HCEC 1CT (cell line): ENCODE measurements around the gene ARHGEF26.
A peak's percentile ranks its signal among the peaks of the same experiment; 100 is the strongest.

ENCODE experiments used
- DNase-seq: peaks from one replicate; pipeline ENCODE4 v3.0.0-alpha.2; 2017

The ARHGEF26 gene

GRCh38 chr3:154115332-154115731 is 5.9 kb upstream of the ARHGEF26 start:
- DNase-seq = no peak

DNA sequence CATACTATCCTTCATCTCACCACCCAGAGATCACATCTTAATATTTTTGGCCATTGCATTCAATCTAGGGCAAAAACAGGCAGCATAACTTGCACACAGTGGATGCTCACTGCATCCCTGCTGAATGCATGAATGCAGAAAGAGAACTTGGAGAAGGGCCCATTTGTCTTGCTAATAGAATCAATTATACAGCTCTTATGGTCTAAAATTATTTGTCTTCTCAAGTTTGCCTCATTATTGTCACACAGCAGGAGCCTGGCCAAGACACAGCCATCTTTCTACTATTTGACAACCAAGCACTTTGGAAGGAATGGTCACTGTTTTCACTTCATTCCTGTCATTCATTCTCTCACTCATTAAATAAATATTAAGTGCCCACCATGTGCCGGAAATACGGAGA is 1.2 kb upstream of the ARHGEF26 start:
- no peak for DNase-seq

DNA sequence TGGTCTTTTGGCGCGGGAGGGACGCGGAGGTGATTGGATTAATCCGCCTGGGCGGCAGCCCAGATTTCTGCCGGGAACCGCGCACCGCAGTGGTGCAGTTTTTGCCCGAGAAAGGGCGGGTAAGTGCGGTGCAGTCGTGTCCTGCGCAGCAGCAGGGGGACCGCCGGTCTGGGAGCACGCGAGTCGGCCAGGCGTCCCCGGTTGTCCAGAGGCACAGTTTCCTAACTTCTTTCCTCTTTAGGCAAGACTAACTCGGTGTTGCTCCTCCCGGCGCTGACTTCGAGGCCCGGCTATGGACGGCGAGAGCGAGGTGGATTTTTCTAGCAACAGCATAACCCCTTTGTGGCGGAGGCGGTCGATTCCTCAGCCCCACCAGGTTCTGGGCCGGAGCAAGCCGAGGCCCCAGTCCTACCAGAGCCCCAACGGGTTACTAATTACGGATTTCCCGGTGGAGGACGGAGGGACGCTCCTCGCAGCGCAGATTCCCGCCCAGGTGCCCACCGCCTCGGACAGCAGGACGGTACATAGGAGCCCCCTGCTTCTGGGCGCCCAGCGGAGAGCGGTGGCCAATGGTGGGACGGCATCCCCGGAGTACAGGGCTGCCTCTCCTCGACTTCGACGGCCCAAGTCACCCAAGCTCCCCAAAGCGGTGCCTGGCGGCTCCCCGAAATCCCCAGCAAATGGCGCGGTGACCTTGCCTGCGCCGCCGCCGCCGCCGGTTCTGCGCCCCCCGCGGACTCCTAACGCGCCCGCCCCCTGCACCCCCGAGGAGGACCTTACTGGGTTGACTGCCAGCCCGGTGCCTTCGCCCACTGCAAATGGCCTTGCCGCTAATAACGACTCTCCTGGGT is 736 bp downstream of the ARHGEF26 start:
- DNase-seq = no peak

- no peak for DNase-seq
Measured at GRCh38 chr3:154122552-154122911, 1.3 kb downstream of the ARHGEF26 start.

DNA sequence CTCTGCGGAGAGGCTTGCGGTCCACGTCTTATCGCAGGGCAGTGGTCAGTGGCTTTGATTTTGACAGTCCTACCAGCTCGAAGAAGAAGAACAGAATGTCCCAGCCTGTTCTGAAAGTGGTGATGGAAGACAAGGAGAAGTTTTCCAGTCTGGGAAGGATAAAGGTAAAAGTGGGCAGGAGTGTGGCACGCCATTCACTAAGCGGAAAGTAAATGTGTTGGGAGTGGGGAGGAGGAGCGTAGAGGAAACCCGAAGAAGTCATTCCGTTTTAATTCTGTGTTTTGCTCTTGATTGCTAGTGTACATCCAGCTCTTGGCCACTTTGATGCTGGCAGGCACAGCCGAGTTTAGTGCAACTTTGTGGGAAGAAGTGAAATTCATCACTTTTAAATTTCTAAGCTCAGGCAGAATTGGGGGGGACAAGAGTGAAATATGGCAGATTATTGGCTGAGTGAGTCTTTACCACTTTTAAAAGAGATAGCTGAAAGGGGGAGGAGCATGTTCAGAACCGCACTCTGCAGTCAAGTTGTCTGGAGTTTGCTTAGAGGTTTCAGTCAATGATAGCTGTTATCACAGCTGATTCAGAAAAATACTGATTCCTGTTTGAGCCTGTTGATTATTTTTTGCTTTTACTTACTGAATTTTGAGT is 1.8 kb downstream of the ARHGEF26 start:
- no peak for DNase-seq

GRCh38 chr3:154123906-154124305 is 2.7 kb downstream of the ARHGEF26 start:
- DNase-seq = no peak

DNA sequence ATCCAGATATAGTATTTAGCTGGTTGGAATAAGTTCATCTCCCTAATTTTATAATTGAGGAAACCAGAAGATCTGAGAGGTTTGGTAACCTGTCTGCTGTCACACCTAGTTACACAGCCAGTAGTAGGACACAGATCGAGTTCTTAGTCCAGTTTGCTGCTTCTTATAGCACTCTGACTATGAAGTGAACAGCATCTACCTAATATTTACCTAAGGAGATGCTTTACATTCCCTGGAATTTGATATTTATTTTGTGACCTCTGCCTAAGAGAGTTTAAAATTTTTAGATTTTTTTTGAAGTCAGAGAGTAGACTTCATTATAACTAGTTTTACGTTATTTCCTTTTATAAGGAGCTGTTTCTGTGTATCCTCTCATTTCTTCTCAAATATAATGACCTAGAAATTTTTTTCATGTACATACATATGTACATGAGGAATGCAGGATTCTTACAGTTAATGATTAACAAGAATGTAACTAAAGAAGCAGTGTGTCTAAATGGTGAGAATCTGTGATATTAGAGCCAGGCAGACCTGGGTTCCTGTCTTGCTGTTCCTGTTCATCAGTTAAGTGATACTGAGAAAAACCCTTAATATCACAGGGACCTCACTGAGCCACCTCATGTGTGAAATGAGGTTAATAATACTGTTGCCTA is 4.3 kb downstream of the ARHGEF26 start:
- no peak for DNase-seq

- no peak for DNase-seq
Measured at GRCh38 chr3:154126651-154127050, 5.5 kb downstream of the ARHGEF26 start.

DNA sequence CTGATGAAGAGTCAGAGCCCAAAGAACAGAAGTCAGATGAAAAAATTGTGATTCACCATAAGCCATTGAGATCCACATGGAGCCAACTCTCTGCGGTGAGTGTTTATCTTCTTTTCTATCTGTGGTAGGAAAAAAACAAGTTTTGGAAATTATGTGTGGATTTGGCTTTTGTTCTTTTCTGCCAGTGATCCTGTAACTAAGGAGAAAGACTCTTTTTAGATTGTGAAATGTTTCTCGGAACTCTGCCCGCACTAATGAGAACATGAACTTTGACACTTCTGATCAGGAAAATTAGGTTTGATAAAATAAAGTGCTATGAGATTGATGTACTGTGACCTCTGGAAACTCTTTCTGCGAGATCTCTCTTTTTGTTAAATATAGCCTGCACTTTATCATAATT is 8.4 kb downstream of the ARHGEF26 start:
- DNase-seq = no peak

DNA sequence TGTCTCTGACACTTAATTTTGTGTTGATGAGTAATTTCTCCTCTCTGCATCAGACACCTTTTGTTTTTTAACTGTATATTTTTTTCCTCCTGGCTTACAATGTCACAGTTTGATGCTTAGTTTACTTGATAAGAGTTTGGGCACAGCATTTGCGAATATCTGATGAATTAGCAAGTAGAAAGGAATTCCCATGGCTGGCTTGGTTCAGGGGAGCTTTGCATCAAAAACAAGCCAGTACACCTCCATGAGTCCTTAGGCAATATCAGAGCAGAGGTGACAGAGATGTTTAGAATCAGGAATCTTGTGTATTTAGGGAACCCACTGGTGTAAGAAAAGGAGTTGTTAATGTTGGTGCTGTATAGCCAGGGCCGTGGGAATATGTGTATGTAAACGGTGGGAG is 9.3 kb downstream of the ARHGEF26 start:
- DNase-seq = no peak

DNA sequence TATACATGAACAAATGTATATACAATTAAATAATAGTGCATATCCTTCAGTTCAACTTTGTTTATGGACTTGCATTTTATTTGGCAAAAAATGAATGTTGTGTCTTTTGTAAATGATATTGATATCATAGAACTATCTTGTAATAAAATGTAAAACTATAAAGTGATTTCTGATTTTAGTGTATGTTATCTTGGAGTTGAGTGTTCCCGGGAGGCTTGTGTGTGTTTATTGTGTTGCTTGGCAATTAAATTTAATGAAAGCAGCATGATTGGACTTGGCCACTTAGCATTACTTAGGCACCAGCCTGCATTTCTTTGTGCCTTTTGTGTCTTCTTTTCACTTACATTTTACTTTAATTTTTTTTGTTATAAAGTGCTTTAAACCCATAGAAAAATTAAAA is 10.6 kb downstream of the ARHGEF26 start:
- DNase-seq = no peak

DNA sequence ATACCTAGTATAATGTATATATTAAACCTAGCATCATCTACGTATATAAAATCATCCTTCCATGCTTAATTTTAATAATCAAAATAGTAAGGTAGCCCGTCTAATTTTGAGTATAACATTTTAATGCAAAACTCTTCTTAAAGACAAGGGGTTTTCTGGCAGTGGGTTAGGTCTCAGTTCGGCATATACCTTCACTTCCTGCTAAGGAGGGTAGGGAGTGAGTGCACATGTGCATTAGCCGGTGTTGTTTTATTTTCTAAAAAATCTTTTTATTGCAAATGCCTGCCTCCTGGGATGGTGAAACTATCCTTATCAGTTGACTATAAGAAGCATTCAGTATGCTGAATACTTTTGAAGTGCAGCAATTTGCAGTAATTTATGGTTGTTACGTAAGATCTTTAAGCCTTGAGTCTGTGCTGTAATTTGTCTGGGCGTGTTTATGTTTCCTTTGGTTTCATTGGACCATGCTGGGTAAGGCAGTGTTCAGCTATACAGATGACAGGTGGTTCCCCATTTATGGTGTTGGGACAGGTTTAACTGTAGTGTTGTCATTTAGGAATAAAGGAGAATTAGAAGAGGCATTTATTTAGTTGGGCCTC is 11.7 kb downstream of the ARHGEF26 start:
- DNase-seq = no peak

DNA sequence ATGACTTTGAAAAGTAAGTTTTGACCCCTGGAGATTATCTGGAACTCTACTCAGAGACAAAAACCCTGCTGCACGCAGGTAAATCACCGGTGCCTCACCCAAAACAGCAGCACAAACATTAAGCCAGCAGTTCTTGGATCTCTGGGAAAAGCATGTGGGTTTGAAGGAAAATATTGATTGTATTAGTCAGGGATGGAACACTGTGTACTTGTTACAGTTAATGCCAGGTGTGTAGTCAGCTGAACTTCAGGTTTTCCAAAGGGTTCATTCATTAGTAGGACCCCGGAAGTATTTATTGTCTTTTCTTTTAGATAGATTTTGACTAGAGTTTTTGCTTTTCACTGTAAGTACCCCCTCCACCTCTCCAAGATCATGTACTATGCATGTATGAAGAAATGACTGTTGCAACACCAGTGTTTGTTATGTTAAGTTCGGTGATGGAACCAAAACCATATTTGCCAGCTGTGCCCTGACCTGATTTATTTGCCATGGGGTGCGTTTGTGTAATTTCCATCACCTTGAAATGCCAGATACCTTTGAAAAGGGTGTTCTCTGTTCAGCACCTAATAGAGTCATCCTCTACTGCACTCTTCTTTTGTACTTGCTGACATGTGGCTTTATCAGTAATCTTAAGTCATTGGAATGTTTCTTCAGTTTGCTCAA is 14.5 kb downstream of the ARHGEF26 start:
- no peak for DNase-seq

- DNase-seq = no peak
Measured at GRCh38 chr3:154137036-154137435, 15.8 kb downstream of the ARHGEF26 start.

GRCh38 chr3:154139996-154140436 is 18.8 kb downstream of the ARHGEF26 start:
- DNase-seq = no peak

DNA sequence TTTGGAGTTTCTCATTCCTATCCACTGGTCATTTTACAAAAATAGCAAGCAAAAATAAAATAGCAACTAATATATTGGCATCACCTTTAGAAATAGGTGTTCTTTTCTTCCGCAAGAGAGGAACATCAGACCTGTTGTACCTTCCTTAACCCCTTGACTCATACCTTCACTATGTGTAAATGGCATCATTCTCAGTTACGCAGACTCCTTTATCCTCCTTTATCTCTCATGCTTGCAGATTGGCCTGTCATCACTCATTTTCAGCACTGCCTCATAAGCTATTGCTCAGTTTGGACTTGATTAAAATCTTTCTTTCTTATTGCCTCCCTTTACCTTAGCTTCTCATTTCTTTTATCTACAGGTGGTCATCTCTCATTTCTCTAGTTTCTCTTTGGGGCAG is 21.4 kb downstream of the ARHGEF26 start:
- no peak for DNase-seq

DNA sequence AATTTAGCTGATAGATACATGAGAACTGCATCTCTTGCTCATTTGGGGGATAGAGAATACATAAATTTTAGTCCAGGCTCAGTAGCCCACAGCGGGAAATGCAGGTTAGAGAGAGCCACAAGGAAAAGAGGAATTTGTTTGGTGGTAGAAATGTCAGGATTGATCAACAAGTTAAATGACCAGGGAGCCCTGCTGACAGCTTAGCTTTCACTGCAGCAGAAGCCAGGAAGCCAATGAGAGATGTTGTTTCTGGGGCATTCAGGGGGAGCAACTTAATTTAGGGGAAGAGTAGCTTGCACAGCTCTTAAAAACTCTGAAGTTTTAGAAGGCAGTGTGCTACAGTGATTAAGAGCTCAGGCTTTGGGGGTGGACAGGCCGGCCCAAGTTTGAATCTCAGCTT is 22.7 kb downstream of the ARHGEF26 start:
- no peak for DNase-seq

DNA sequence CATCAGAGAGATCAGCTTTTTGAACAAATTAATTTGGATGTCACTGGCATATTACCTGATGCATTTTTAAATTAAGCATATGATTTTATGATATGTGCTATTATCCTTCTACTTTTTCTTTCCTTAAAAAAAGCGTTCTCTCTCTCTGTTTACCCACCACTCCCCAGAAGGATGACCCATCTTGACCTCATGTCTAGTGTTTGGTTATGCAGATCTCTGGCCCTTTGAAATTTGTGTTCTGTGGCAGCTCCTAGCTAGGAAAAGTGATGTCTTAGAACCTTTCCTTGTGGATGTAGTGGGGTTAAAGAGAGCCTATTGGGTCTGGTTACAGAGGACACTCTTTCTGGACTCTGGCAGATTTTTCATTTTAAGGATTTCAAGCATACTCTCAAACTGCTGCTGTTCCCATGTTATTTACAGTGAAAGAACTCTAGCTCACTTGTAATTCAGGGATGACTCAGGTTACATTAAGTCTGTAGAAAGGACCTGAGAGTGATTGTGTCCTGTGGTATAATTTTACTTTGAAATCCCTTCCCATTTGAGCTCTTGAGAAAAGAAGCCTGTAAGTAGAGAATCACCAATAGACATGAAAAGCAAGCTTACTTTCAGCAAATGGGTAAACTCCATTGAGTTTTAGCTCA is 23.8 kb downstream of the ARHGEF26 start:
- no peak for DNase-seq

DNA sequence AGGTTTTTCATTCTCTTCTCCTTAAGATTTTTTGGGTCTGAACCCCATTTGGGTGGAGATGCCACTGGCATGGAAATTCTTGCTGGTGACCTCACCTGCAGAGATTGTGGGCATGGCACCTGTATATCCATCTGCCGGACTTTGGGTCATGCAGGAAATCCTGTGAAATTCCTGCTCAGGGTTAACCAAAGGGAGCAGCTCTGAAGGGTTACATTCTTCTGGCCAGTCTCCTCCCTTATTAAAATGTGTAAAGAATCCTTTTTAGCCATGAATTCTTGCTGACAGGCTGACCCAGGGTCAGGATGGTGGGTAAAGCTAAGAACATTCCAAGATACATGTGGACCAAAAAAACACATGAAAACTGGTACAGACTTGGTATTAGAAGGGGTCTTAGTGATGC is 27.4 kb downstream of the ARHGEF26 start:
- no peak for DNase-seq

DNA sequence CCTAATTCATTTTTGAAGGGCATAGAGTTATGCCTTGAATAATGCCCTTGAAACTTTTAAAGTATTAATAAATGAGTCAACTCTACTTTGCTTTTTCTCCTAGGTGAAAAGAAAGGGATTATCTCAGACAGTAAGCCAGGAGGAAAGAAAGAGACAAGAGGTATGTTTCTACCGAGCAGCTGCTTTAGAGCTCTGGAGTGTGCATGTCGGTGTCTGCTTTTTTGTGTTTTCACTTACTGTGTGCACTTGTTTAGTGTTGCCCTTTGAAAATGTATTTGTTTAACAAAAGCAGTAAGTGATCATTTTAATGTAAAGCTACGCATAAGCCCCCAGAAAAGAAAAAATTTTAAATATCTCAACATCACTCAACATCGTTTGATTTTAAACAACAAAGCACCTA is 28.1 kb downstream of the ARHGEF26 start:
- DNase-seq = no peak

- peak; percentile 5 for DNase-seq
Measured at GRCh38 chr3:154151969-154152368, 30.8 kb downstream of the ARHGEF26 start.

- DNase-seq = no peak
Measured at GRCh38 chr3:154152741-154153140, 31.6 kb downstream of the ARHGEF26 start.

DNA sequence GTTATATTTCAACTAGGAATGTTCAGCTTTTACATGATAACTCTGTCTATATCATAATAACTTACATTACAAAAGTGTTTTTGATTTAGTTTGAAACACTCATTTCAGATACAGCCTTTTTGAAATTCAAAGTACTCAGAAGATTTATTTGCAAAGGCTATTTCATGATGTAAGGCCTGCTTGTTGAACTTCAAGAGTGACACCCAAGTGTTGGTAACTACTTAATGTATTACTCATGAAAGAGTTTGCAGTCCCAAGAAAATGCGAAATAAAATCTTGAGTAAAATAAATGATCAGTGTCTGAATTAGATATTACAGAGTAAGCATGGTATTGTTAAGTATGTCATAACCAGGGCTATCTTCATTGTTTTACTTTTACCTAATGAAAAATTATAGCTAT is 35.3 kb downstream of the ARHGEF26 start:
- no peak for DNase-seq
